H9 (cell line): ENCODE measurements around the gene SV2A. TPM values are rescaled to one million over a fixed set of nuclear protein-coding genes. Genes with fewer than 3 reads are reported as not detected.
A peak's percentile ranks its signal among the peaks of the same experiment; 100 is the strongest.

ENCODE experiments used
- DNase-seq: peaks from one replicate; pipeline ENCODE4 v3.0.0-alpha.2; 2017
- H2AFZ ChIP-seq: one replicate; pipeline ENCODE4 v1.6.1; 2013; ENCODE audit warnings: mild to moderate bottlenecking, low read length, control low read depth, moderate library complexity
- H2AK5ac ChIP-seq: 2 replicates; pipeline ENCODE4 v1.6.1; 2013; ENCODE audit warnings: low read length, control low read depth, mixed read lengths; ENCODE audit not compliant: insufficient read length
- H2BK120ac ChIP-seq: one replicate; pipeline ENCODE4 v1.6.1; 2013; ENCODE audit warnings: low read depth, mild to moderate bottlenecking, low read length, control low read depth, inconsistent platforms; ENCODE audit not compliant: poor library complexity, severe bottlenecking
- H2BK12ac ChIP-seq: 2 replicates; pipeline ENCODE4 v1.6.1; 2013; ENCODE audit warnings: low read length, control low read depth, mixed read lengths, low read depth; ENCODE audit not compliant: insufficient read length
- H2BK15ac ChIP-seq: 2 replicates; pipeline ENCODE4 v1.6.1; 2013; ENCODE audit warnings: low read depth, low read length, control low read depth
- H2BK20ac ChIP-seq: one replicate; pipeline ENCODE4 v1.6.1; 2013; ENCODE audit warnings: low read depth, mild to moderate bottlenecking, low read length, control low read depth, inconsistent platforms; ENCODE audit not compliant: poor library complexity, severe bottlenecking
- H2BK5ac ChIP-seq: 2 replicates; pipeline ENCODE4 v1.6.1; 2013; ENCODE audit warnings: low read length, control low read depth, mixed read lengths; ENCODE audit not compliant: insufficient read length
- H3K14ac ChIP-seq: 2 replicates; pipeline ENCODE4 v1.6.1; 2013; ENCODE audit warnings: low read length, control low read depth; ENCODE audit not compliant: insufficient read depth
- H3K18ac ChIP-seq: 2 replicates; pipeline ENCODE4 v1.6.1; 2013; ENCODE audit warnings: low read depth, mild to moderate bottlenecking, mixed read lengths, low read length, control low read depth; ENCODE audit not compliant: insufficient read length
- H3K23ac ChIP-seq: 2 replicates; pipeline ENCODE4 v1.6.1; 2013; ENCODE audit warnings: low read length, control low read depth, mixed read lengths, low read depth; ENCODE audit not compliant: insufficient read length
- H3K23me2 ChIP-seq: 2 replicates; pipeline ENCODE4 v1.6.1; 2013; ENCODE audit warnings: low read depth, mild to moderate bottlenecking, mixed read lengths, low read length, control low read depth; ENCODE audit not compliant: insufficient read length, poor library complexity, severe bottlenecking
- H3K27ac ChIP-seq: 2 replicates; pipeline ENCODE4 v1.5.1; 2013; ENCODE audit warnings: low read length, control low read depth, mixed read lengths, low read depth; ENCODE audit not compliant: insufficient read length
- H3K27me3 ChIP-seq: 2 replicates; pipeline ENCODE4 v1.6.1; 2013; ENCODE audit warnings: low read length, control low read depth, inconsistent platforms; ENCODE audit not compliant: insufficient read depth
- H3K4ac ChIP-seq: 2 replicates; pipeline ENCODE4 v1.6.1; 2013; ENCODE audit warnings: low read depth, mild to moderate bottlenecking, control low read depth, inconsistent platforms, low read length, moderate library complexity
- H3K4me1 ChIP-seq: 2 replicates; pipeline ENCODE4 v1.6.1; 2013; ENCODE audit warnings: low read length, control low read depth, inconsistent platforms; ENCODE audit not compliant: insufficient read depth
- H3K4me2 ChIP-seq: 2 replicates; pipeline ENCODE4 v1.6.1; 2013; ENCODE audit warnings: low read length, control low read depth, mixed read lengths; ENCODE audit not compliant: insufficient read length, insufficient read depth
- H3K56ac ChIP-seq: 2 replicates; pipeline ENCODE4 v1.6.1; 2013; ENCODE audit warnings: low read depth, mild to moderate bottlenecking, mixed read lengths, low read length, control low read depth; ENCODE audit not compliant: insufficient read length
- H3K79me1 ChIP-seq: 2 replicates; pipeline ENCODE4 v1.6.1; 2013; ENCODE audit warnings: low read depth, mild to moderate bottlenecking, moderate library complexity, low read length, control low read depth, inconsistent platforms; ENCODE audit not compliant: insufficient read depth, poor library complexity, severe bottlenecking
- H3K79me2 ChIP-seq: 2 replicates; pipeline ENCODE4 v1.6.1; 2013; ENCODE audit warnings: low read length, control low read depth, inconsistent platforms; ENCODE audit not compliant: insufficient read depth
- H3K9ac ChIP-seq: 2 replicates; pipeline ENCODE4 v1.6.1; 2013; ENCODE audit warnings: low read length, control low read depth, mixed read lengths; ENCODE audit not compliant: insufficient read length; ENCODE audit errors: extremely low read depth
- H3K9me3 ChIP-seq: one replicate; pipeline ENCODE4 v1.6.1; 2013; ENCODE audit warnings: low read depth, low read length, inconsistent platforms; ENCODE audit not compliant: control insufficient read depth
- H3T11ph ChIP-seq: one replicate; pipeline ENCODE4 v1.6.1; 2013; ENCODE audit warnings: mild to moderate bottlenecking, low read length, control low read depth, inconsistent platforms
- H4K20me1 ChIP-seq: one replicate; pipeline ENCODE4 v1.6.1; 2013; ENCODE audit not compliant: control insufficient read depth, insufficient read length, insufficient read depth
- H4K5ac ChIP-seq: 2 replicates; pipeline ENCODE4 v1.6.1; 2013; ENCODE audit warnings: low read depth, mild to moderate bottlenecking, mixed read lengths, low read length, control low read depth; ENCODE audit not compliant: insufficient read length
- H4K8ac ChIP-seq: replicated peaks from 2 replicates; pipeline ENCODE4 v1.6.1; 2013; ENCODE audit warnings: low read length, control low read depth, mixed read lengths, low read depth; ENCODE audit not compliant: insufficient read length
- H4K91ac ChIP-seq: 2 replicates; pipeline ENCODE4 v1.6.1; 2013; ENCODE audit warnings: low read depth, mild to moderate bottlenecking, moderate library complexity, mixed read lengths, low read length, control low read depth; ENCODE audit not compliant: insufficient read length
- H3K27ac Mint-ChIP-seq, 3 experiments: 2 replicates in 2 of 3; 3 replicates in 1 of 3; pipeline ENCODE4 v1.8.0; 2020 to 2021; ENCODE audit warnings: mixed read lengths in 3 of 3, mild to moderate bottlenecking in 1 of 3, moderate library complexity in 1 of 3
- H3K27me3 Mint-ChIP-seq: 2 replicates; pipeline ENCODE4 v1.8.0; 2021; ENCODE audit warnings: low read depth, mild to moderate bottlenecking, moderate library complexity, mixed read lengths
- H3K36me3 Mint-ChIP-seq, 3 experiments: 2 replicates in 2 of 3; 3 replicates in 1 of 3; pipeline ENCODE4 v1.8.0; 2020 to 2021; ENCODE audit warnings: low read depth in 3 of 3, mixed read lengths in 3 of 3; ENCODE audit not compliant: insufficient read depth in 1 of 3
- H3K4me1 Mint-ChIP-seq, 2 experiments: 2 replicates each; pipeline ENCODE4 v1.8.0; 2020; ENCODE audit warnings: mixed read lengths in 2 of 2
- H3K4me3 Mint-ChIP-seq, 2 experiments: 2 replicates in 1 of 2; 3 replicates in 1 of 2; pipeline ENCODE4 v1.8.0; 2020 to 2021; ENCODE audit warnings: mild to moderate bottlenecking in 2 of 2, mixed read lengths in 2 of 2, moderate library complexity in 1 of 2
- H3K9me3 Mint-ChIP-seq, 2 experiments: 2 replicates in 1 of 2; 3 replicates in 1 of 2; pipeline ENCODE4 v1.8.0; 2020; ENCODE audit warnings: mild to moderate bottlenecking in 2 of 2, mixed read lengths in 2 of 2, moderate library complexity in 1 of 2
- CTCF ChIP-seq: fragments of 200-600 bp; sonication (generic); conservative IDR thresholded peaks from 3 replicates; pipeline ENCODE4 v1.8.0; 2021; ENCODE audit warnings: antibody characterized with exemption, mild to moderate bottlenecking
- WGBS: extraction: QIAGEN DNeasy Blood & Tissue Kit; methylation state at CpG from one replicate; pipeline ENCODE4 v1.1.7; 2013; ENCODE audit warnings: missing lambda C conversion rate, low lambda C conversion rate, mixed read lengths; ENCODE audit not compliant: insufficient read length; ENCODE audit errors: extremely low coverage; 5-methylcytosine and 5-hydroxymethylcytosine counted together
- total RNA-seq: library from RNA; stranded (reverse); gene quantifications from 2 replicates; pipeline ENCODE4 v1.2.1, GENCODE V29; 2021

Gene SV2A
- total RNA-seq, 1 experiment from 2014 or later: 42.4 TPM

- Histone ChIP-seq H3K56ac (no peak overlapping the region), H4K91ac (no peak overlapping the region), H3K27ac (no peak overlapping the region), H3K18ac (no peak overlapping the region), H4K8ac (no peak overlapping the region), H4K5ac (no peak overlapping the region), H3K23me2 (peaks cover 11% of the 10 kb centered on the region), H3K23ac (no peak overlapping the region), H3K9me3 (no peaks in the 10 kb centered on the region), H2BK5ac (no peak overlapping the region), H3K79me1 (peaks cover 11% of the 10 kb centered on the region), H3K9ac (no peak overlapping the region), H2BK120ac (no peak overlapping the region), H3K4me2 (no peak overlapping the region), H3K4me1 (peaks cover 2% of the 10 kb centered on the region; the same call in 1 of the 2 replicates), H3T11ph (no peak overlapping the region), H2AK5ac (no peak overlapping the region), H2BK20ac (no peak overlapping the region), H2BK12ac (no peak overlapping the region), H3K79me2 (peaks cover 8% of the 10 kb centered on the region; the same call in 1 of the 2 replicates), H3K14ac (no peak overlapping the region), H4K20me1 (no peaks in the 10 kb centered on the region), H3K4ac (peak overlapping the region; percentile 5; the same call in 1 of the 2 replicates), H3K27me3 (no peaks in the 10 kb centered on the region), H2BK15ac (no peak overlapping the region), H2AFZ (no peak overlapping the region)
- no peak for TF ChIP-seq CTCF
- H3K4me1 Mint-ChIP-seq: peaks cover 19 to 26% of the 10 kb centered on the region in 2 experiments
- no peak overlapping the region for H3K4me3 Mint-ChIP-seq
- H3K9me3 Mint-ChIP-seq: no peaks in the 10 kb centered on the region; a peak in 1 of 5 replicates
- H3K27me3 Mint-ChIP-seq: no peaks in the 10 kb centered on the region
- H3K27ac Mint-ChIP-seq: peak overlapping the region in 1 of 3 experiments; percentile 75; a peak in 2 of 7 replicates
- DNase-seq: no peak
- WGBS: no CpG with 5 or more reads among the region's 2 CpGs
- H3K36me3 Mint-ChIP-seq: peaks cover 17 to 24% (median 23%) of the 10 kb centered on the region in 3 experiments
Measured at GRCh38 chr1:149929856-149930255, 12.2 kb upstream of the SV2A start.
